DND-41 (cell line): ENCODE results near the gene KIF5A.

Experiments used
- ATAC-seq: fragments of 200-7000 bp; cut with Tn5 transposase; 3 replicates; pipeline ENCODE4 v1.9.1; 2021; ENCODE audit warnings: low read depth; ENCODE audit not compliant: insufficient read depth
- DNase-seq: peaks from one replicate; pipeline ENCODE4 v3.0.0-alpha.2; 2020
- H2AFZ ChIP-seq: 2 replicates; pipeline ENCODE4 v1.6.0; 2012; ENCODE audit warnings: low read depth, low read length
- H3K27ac ChIP-seq: 2 replicates; pipeline ENCODE4 v1.5.1; 2012; ENCODE audit warnings: low read length, inconsistent platforms
- H3K27me3 ChIP-seq: fragments of 200-600 bp; sonication (generic); 2 replicates; pipeline ENCODE4 v1.6.0; 2012; ENCODE audit warnings: low read length, mild to moderate bottlenecking, inconsistent platforms; ENCODE audit not compliant: insufficient read depth, poor library complexity
- H3K36me3 ChIP-seq: 2 replicates; pipeline ENCODE4 v1.5.1; 2012; ENCODE audit warnings: low read length, inconsistent platforms; ENCODE audit not compliant: insufficient read depth
- H3K4me1 ChIP-seq: 2 replicates; pipeline ENCODE4 v1.5.1; 2012; ENCODE audit warnings: mild to moderate bottlenecking, low read length; ENCODE audit not compliant: insufficient read depth
- H3K4me2 ChIP-seq: 2 replicates; pipeline ENCODE4 v1.6.0; 2012; ENCODE audit warnings: mild to moderate bottlenecking, moderate library complexity, low read length, inconsistent platforms; ENCODE audit not compliant: insufficient read depth
- H3K4me3 ChIP-seq, 2 experiments: fragments of 200-600 bp in 1 of 2; shearing (Covaris generic) in 1 of 2; 2 replicates each; pipeline ENCODE4 v1.5.1; 2012 to 2016; ENCODE audit warnings: inconsistent platforms in 2 of 2, low read length in 2 of 2, mild to moderate bottlenecking in 2 of 2, low read depth in 1 of 2, moderate library complexity in 1 of 2
- H3K79me2 ChIP-seq: 2 replicates; pipeline ENCODE4 v1.6.0; 2012; ENCODE audit warnings: low read length, inconsistent platforms; ENCODE audit not compliant: insufficient read depth
- H3K9ac ChIP-seq: 2 replicates; pipeline ENCODE4 v1.6.0; 2012; ENCODE audit warnings: low read depth, mild to moderate bottlenecking, inconsistent platforms, low read length, moderate library complexity
- H3K9me3 ChIP-seq: 2 replicates; pipeline ENCODE4 v1.5.1; 2012; ENCODE audit warnings: low read length, moderate library complexity, mild to moderate bottlenecking, inconsistent platforms; ENCODE audit not compliant: insufficient read depth, severe bottlenecking
- H4K20me1 ChIP-seq: 2 replicates; pipeline ENCODE4 v1.6.0; 2012; ENCODE audit warnings: low read length; ENCODE audit not compliant: insufficient read depth
- CTCF ChIP-seq: IDR thresholded peaks from 2 replicates; pipeline ENCODE4 v1.5.1; 2012; ENCODE audit warnings: borderline replicate concordance, low read length, moderate library complexity, mild to moderate bottlenecking; ENCODE audit not compliant: poor library complexity, severe bottlenecking; ENCODE audit errors: extremely low read depth
- EZH2 ChIP-seq: IDR thresholded peaks from 3 replicates; pipeline ENCODE4 v1.6.1; 2012; ENCODE audit warnings: borderline replicate concordance, low read depth, mild to moderate bottlenecking, moderate library complexity, low read length, inconsistent platforms; ENCODE audit not compliant: severe bottlenecking

KIF5A gene

GRCh38 chr12:57592551-57593165, 42.8 kb downstream of the KIF5A start:
- peaks cover 26% of the 10 kb centered on the region for H3K79me2 ChIP-seq
- peak overlapping the region; percentile 92 for H3K4me2 ChIP-seq
- H3K27ac ChIP-seq, result no peak overlapping the region
- H3K27me3 ChIP-seq, result no peaks in the 10 kb centered on the region
- H3K4me3 ChIP-seq, result peak overlapping the region in 1 of 2 experiments; percentile 90; a peak in 1 of 4 replicates
- H4K20me1 ChIP-seq, result no peaks in the 10 kb centered on the region; the same call in 1 of the 2 replicates
- ATAC-seq (no peak), DNase-seq (no peak)
- no peak for TF ChIP-seq EZH2
- no peak for TF ChIP-seq CTCF
- H3K9ac ChIP-seq, result peak overlapping the region; percentile 7; the same call in 1 of the 2 replicates
- peaks cover 35% of the 10 kb centered on the region for H3K4me1 ChIP-seq
- peaks cover 33% of the 10 kb centered on the region; the same call in 1 of the 2 replicates for H3K36me3 ChIP-seq
- H2AFZ ChIP-seq, result no peak overlapping the region
- H3K9me3 ChIP-seq, result no peaks in the 10 kb centered on the region

GRCh38 chr12:57593187-57593586, 43.3 kb downstream of the KIF5A start:
- Histone ChIP-seq H3K9ac (no peak overlapping the region), H3K4me1 (peaks cover 35% of the 10 kb centered on the region), H2AFZ (no peak overlapping the region), H3K9me3 (no peaks in the 10 kb centered on the region), H3K4me2 (peak overlapping the region; percentile 92; the same call in 1 of the 2 replicates), H3K27me3 (no peaks in the 10 kb centered on the region), H3K79me2 (peaks cover 26% of the 10 kb centered on the region), H4K20me1 (no peaks in the 10 kb centered on the region; the same call in 1 of the 2 replicates), H3K27ac (no peak overlapping the region), H3K36me3 (peaks cover 36% of the 10 kb centered on the region; the same call in 1 of the 2 replicates), H3K4me3 (no peak overlapping the region)
- ATAC-seq (no peak), DNase-seq (no peak)
- TF ChIP-seq EZH2 (no peak), CTCF (no peak)

- Histone ChIP-seq H3K4me1 (peaks cover 17% of the 10 kb centered on the region), H3K36me3 (peaks cover 63% of the 10 kb centered on the region; the same call in 1 of the 2 replicates), H2AFZ (no peak overlapping the region), H3K27me3 (no peaks in the 10 kb centered on the region), H4K20me1 (no peaks in the 10 kb centered on the region), H3K9me3 (no peaks in the 10 kb centered on the region), H3K4me3 (no peak overlapping the region), H3K4me2 (no peak overlapping the region), H3K9ac (no peak overlapping the region), H3K27ac (no peak overlapping the region), H3K79me2 (no peaks in the 10 kb centered on the region)
- no peak for ATAC-seq
- TF ChIP-seq CTCF, result no peak
- TF ChIP-seq EZH2, result no peak
- no peak for DNase-seq
These were observed 50.6 kb downstream of the KIF5A start for GRCh38 chr12:57600395-57600794.
